ENCODE data around the gene STK33.

Gene STK33

DNA sequence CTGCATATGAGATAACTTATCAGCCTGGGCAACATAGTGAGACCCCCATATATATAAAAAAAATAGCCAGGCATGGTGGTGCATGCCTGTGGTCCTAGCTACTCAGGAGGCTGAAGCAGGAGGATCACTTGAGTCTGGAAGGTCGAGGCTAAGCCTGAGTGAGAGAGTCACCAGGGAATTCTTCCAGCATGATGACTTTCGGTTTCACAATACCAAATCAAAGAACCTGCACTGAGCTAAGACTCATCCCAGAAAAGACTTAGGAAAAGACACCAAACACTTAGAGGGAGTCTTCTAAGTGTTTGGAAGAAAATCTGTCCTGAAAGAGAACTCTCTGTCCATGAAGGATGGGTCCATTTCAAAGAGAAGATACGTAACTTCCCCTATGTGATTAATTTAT is 12.7 kb downstream of the STK33 start:
- H3K4me3 ChIP-seq (ENCODE audit: low read depth, low read length), result no peak overlapping the region
- TF ChIP-seq, protein P1, sequence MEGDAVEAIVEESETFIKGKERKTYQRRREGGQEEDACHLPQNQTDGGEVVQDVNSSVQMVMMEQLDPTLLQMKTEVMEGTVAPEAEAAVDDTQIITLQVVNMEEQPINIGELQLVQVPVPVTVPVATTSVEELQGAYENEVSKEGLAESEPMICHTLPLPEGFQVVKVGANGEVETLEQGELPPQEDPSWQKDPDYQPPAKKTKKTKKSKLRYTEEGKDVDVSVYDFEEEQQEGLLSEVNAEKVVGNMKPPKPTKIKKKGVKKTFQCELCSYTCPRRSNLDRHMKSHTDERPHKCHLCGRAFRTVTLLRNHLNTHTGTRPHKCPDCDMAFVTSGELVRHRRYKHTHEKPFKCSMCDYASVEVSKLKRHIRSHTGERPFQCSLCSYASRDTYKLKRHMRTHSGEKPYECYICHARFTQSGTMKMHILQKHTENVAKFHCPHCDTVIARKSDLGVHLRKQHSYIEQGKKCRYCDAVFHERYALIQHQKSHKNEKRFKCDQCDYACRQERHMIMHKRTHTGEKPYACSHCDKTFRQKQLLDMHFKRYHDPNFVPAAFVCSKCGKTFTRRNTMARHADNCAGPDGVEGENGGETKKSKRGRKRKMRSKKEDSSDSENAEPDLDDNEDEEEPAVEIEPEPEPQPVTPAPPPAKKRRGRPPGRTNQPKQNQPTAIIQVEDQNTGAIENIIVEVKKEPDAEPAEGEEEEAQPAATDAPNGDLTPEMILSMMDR (IDR thresholded peaks at IDR 0.05; ENCODE audit: control insufficient read depth, extremely low read depth, insufficient read depth), result no peak
- DNase-seq (ENCODE audit: low read depth), result no peak

DNA sequence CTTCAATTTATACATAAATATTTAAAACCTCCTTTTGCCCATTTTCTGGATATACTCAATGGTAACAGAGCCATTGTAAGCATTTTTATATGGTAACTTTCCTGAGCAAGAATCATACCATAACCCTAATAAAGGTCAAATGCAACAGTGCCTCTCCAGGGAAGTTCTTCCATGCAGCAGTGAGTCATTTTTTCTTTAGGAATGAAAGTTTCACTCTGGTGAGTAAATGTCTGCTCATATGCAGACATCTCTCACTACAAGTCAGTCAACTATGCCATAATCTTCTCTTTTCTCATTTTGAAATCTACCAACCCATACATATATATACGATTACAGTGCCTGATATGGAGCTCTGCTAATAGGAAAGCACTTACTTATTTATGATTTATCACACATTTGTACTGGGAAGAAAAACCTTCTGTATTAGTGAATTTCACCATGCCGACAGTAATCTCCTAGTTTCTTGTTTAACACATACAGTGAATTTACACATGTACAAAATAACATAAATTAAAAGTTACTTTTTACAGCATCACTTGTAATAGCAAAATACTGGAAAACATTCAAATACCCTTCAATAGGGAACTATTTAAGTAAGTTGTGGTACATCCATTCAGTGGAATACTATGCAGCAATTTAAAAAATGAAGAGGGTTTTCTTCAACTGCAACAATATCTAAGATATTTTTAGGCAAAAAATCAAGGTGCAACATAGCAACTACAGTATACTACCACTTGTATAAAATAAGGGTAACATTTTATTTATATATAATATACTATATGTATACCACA is 16.0 kb downstream of the STK33 start:
- no peak overlapping the region for H3K4me3 ChIP-seq (ENCODE audit: low read depth, low read length)
- DNase-seq (ENCODE audit: low read depth), result no peak
- TF ChIP-seq, protein P1 (IDR thresholded peaks at IDR 0.05; ENCODE audit: control insufficient read depth, extremely low read depth, insufficient read depth), result no peak

DNA sequence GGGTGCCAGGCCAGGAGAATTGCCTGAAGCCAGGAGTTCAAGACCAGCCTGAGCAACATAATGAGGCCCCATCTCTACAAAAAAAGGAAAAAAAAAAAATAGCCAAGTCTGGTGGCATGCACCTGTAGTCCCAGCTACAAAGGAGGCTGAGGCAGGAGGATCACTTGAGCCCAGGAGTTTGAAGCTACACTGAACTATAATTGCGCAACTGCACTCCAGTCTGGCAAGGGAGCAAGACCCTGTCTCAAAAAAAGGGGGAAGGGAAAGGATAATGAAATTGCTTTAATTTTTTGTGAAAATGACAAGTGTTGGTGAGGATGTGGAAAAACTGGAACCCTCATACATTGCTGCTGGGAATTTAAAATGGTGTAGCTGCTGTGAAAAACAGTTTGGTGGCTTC is 19.2 kb downstream of the STK33 start:
- DNase-seq (ENCODE audit: low read depth), result no peak
- no peak overlapping the region for H3K4me3 ChIP-seq (ENCODE audit: low read depth, low read length)
- TF ChIP-seq, protein P1 (IDR thresholded peaks at IDR 0.05; ENCODE audit: control insufficient read depth, extremely low read depth, insufficient read depth), result no peak

DNA sequence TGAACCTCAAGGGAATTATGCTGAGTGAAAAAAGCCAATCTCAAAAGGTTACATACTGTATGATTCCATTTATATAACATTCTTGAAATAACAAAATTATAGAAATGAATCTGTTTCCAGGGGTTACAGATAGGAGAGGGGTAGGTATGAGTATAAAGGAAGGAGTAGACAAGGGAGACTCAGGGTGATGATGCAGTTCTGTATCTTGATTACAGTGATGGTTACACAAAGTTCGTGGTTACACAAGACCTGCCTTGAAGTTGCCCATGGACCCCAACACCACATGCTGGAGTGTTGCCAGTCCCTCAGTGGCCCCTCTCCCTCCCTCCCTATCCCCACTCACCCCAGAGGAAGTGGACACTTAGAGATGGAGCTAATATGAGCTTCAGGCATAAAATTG is 20.3 kb downstream of the STK33 start:
- no peak for DNase-seq (ENCODE audit: low read depth)
- TF ChIP-seq, protein P1 (IDR thresholded peaks at IDR 0.05; ENCODE audit: control insufficient read depth, extremely low read depth, insufficient read depth), result no peak
- H3K4me3 ChIP-seq (ENCODE audit: low read depth, low read length), result no peak overlapping the region

DNA sequence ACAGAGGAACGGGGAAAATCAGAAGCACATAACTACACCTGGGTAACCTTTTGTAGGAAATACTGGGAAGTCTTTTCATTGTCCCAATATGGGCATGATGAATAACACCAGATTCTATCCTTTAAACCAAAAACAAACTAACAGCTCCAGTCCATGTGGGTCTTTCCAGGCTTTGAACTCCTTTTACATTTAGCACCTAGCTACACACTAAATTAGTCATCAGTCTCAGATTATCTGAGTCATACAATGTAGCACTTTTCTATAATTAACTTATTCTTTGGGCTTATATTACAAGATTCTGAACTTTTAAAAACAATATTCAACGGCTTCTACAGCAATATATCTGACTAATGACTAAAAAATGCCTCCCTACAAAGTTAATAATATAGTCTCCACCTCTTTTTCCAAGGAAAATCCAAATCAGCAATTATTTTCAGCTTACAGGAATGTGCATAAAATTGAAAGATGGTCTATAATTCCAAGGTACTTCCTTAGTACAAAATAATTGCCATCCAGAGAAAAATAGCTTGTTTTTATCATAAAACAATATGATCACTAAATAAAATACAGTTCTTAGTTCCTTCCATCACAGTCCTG is 26.3 kb downstream of the STK33 start:
- H3K4me3 ChIP-seq (ENCODE audit: low read depth, low read length), result no peak overlapping the region
- TF ChIP-seq, protein P1 (IDR thresholded peaks at IDR 0.05; ENCODE audit: control insufficient read depth, extremely low read depth, insufficient read depth), result no peak
- no peak for DNase-seq (ENCODE audit: low read depth)

DNA sequence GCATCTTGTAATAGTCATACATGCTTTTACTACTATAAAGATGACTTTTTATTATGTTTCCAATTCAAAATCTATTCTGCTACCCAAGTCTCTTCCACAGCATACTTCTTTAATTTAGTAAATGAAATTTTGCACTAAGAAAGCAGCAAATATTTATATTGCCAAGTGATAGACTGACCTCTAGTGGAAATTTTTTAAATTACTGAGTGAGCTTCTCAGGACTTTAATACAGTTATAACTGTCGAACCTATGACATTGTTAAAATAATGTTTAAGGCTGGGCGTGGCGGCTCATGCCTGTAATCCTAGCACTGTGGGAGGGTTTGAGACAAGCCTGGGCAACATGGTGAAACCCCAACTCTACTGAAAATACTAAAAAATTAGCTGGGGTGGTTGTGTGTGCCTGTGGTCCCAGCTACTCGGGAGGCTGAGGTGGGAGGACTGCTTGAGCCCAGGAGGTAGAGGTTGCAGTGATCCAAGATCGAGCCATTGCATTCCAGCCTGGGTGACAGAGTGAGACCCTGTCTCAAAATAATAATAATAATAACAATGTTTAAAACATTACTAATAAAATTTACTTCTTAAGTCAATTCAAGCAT is 27.3 kb downstream of the STK33 start:
- TF ChIP-seq, protein P1 (IDR thresholded peaks at IDR 0.05; ENCODE audit: control insufficient read depth, extremely low read depth, insufficient read depth), result peak; percentile 44
- no peak for DNase-seq (ENCODE audit: low read depth)
- no peak overlapping the region for H3K4me3 ChIP-seq (ENCODE audit: low read depth, low read length)

Measured in LNCaP clone FGC (cell line).